Natural killer cell (primary cell): Measurements from ENCODE around the gene CD8B. TPM values are rescaled to one million over a fixed set of nuclear protein-coding genes. Genes with fewer than 3 reads are reported as not detected.

Experiments
- ATAC-seq, 3 donors: fragments of 150-1000 bp in 2 of 3; fragments of 200-7000 bp in 1 of 3; cut with Tn5 transposase; 1 replicate in 1 of 3; 2 replicates in 2 of 3; pipeline ENCODE4 v1.10.0; 2021; ENCODE audit warnings: mild to moderate bottlenecking in 2 of 3, moderate library complexity in 2 of 3
- DNase-seq, 2 donors: peaks; one replicate each; pipeline versions ENCODE4 v3.0.0 to v3.0.0-alpha.2; 2013 to 2021; ENCODE audit warnings: mixed read lengths in 1 of 2
- H3K27ac ChIP-seq: one replicate; pipeline ENCODE4 v1.5.1; 2013; ENCODE audit warnings: mild to moderate bottlenecking, low read length
- H3K27me3 ChIP-seq: one replicate; pipeline ENCODE4 v1.6.1; 2013; ENCODE audit warnings: low read length; ENCODE audit not compliant: control insufficient read depth, insufficient read depth
- H3K36me3 ChIP-seq: one replicate; pipeline ENCODE4 v1.6.1; 2013; ENCODE audit warnings: low read length; ENCODE audit not compliant: control insufficient read depth, insufficient read depth
- H3K4me1 ChIP-seq: one replicate; pipeline ENCODE4 v1.6.1; 2013; ENCODE audit warnings: low read length; ENCODE audit not compliant: control insufficient read depth, insufficient read depth
- H3K4me3 ChIP-seq: one replicate; pipeline ENCODE4 v1.5.1; 2013; ENCODE audit warnings: low read length
- H3K9me3 ChIP-seq: one replicate; pipeline ENCODE4 v1.6.1; 2013; ENCODE audit warnings: low read length; ENCODE audit not compliant: control insufficient read depth, insufficient read depth
- H3K27ac Mint-ChIP-seq, 2 donors: one replicate each; pipeline ENCODE4 v1.8.0; 2022; ENCODE audit warnings: mild to moderate bottlenecking in 2 of 2, mixed read lengths in 2 of 2, moderate library complexity in 1 of 2
- H3K27me3 Mint-ChIP-seq, 2 donors: one replicate each; pipeline ENCODE4 v1.8.0; 2022; ENCODE audit warnings: low read depth in 2 of 2, mixed read lengths in 2 of 2
- H3K36me3 Mint-ChIP-seq: one replicate; pipeline ENCODE4 v1.8.0; 2022; ENCODE audit warnings: mixed read lengths
- H3K4me1 Mint-ChIP-seq, 2 donors: one replicate each; pipeline ENCODE4 v1.8.0; 2022; ENCODE audit warnings: mixed read lengths in 2 of 2
- H3K4me3 Mint-ChIP-seq: one replicate; pipeline ENCODE4 v1.8.0; 2022; ENCODE audit warnings: mild to moderate bottlenecking, moderate library complexity, mixed read lengths
- H3K9me3 Mint-ChIP-seq, 2 donors: one replicate each; pipeline ENCODE4 v1.8.0; 2022; ENCODE audit warnings: mixed read lengths in 2 of 2
- CTCF ChIP-seq: fragments of 200-600 bp; IDR thresholded peaks from one replicate; pipeline ENCODE4 v1.8.0; 2022; ENCODE audit warnings: antibody characterized with exemption
- WGBS: methylation state at CpG from one replicate; pipeline ENCODE4 v1.1.7; 2013; ENCODE audit warnings: missing lambda C conversion rate; ENCODE audit not compliant: insufficient coverage; 5-methylcytosine and 5-hydroxymethylcytosine counted together
- intact Hi-C: fragments of 100-400 bp; cut with micrococcal nuclease; formaldehyde crosslinking; loops from one replicate; pipeline ENCODE4 v1.14.2; 2022
- total RNA-seq, 4 donors: library from RNA; stranded (reverse); fragments of 120-200 nt in 1 of 4; gene quantifications; one replicate each; pipeline versions ENCODE4 v1.2.3 to v1.2.4, GENCODE V29; 2013 to 2022

CD8B gene
- total RNA-seq, 3 donors from 2014 or later (not counting 1 experiment from before 2014, with no cell fraction given) = 1.9 to 22.7 (median 6.0) TPM

GRCh38 chr2:86808315-86809161, 53.1 kb downstream of the CD8B start:
- 21% methylated on average over 36 of the region's 36 CpGs for WGBS
- no peaks in the 10 kb centered on the region for H3K9me3 Mint-ChIP-seq
- H3K27me3 ChIP-seq = peaks cover 15% of the 10 kb centered on the region
- H3K4me3 Mint-ChIP-seq = peak overlapping the region; percentile 96
- peak; percentile 86 to 94 (median 88) for ATAC-seq
- peak; percentile 90 to 95 for DNase-seq
- H3K27ac ChIP-seq = peak overlapping the region; percentile 65
- H3K4me1 Mint-ChIP-seq = peaks cover 26 to 37% of the 10 kb centered on the region in 2 donors
- H3K27ac Mint-ChIP-seq = peak overlapping the region; percentile 86 to 89
- TF ChIP-seq CTCF = peak; percentile 94
- peak overlapping the region; percentile 50 for H3K4me3 ChIP-seq
- intact Hi-C loops = loop anchor here (1.0 kb wide), 3 partner anchors 17 to 44 kb away; no protein-coding TSS in a partner anchor
- H3K4me1 ChIP-seq = peaks cover 39% of the 10 kb centered on the region
- H3K27me3 Mint-ChIP-seq = peaks cover 0 to 41% of the 10 kb centered on the region in 2 donors
- no peaks in the 10 kb centered on the region for H3K9me3 ChIP-seq
- no peaks in the 10 kb centered on the region for H3K36me3 Mint-ChIP-seq
- no peaks in the 10 kb centered on the region for H3K36me3 ChIP-seq

GRCh38 chr2:86807468-86808275, 54.0 kb downstream of the CD8B start:
- Mint-ChIP-seq H3K27me3 (peaks cover 0 to 37% of the 10 kb centered on the region in 2 donors), H3K4me1 (peaks cover 26 to 37% of the 10 kb centered on the region in 2 donors), H3K9me3 (no peaks in the 10 kb centered on the region), H3K36me3 (no peaks in the 10 kb centered on the region), H3K4me3 (peak overlapping the region; percentile 96), H3K27ac (peak overlapping the region; percentile 86 to 89)
- H3K4me1 ChIP-seq = peaks cover 39% of the 10 kb centered on the region
- H3K4me3 ChIP-seq = peak overlapping the region; percentile 50
- intact Hi-C loops = loop anchor here (1.0 kb wide), 3 partner anchors 16 to 43 kb away; no protein-coding TSS in a partner anchor
- no peaks in the 10 kb centered on the region for H3K36me3 ChIP-seq
- WGBS = 1% methylated on average over 51 of the region's 51 CpGs
- peak; percentile 46 to 63 (median 48) for ATAC-seq
- no peak for TF ChIP-seq CTCF
- peak overlapping the region; percentile 65 for H3K27ac ChIP-seq
- peak; percentile 35 to 83 for DNase-seq
- peaks cover 15% of the 10 kb centered on the region for H3K27me3 ChIP-seq
- H3K9me3 ChIP-seq = no peaks in the 10 kb centered on the region

- H3K27ac Mint-ChIP-seq = peak overlapping the region; percentile 86 to 89
- peak overlapping the region; percentile 65 for H3K27ac ChIP-seq
- peaks cover 15% of the 10 kb centered on the region for H3K27me3 ChIP-seq
- intact Hi-C loops = no loop called here
- H3K4me3 ChIP-seq = peak overlapping the region; percentile 50
- TF ChIP-seq CTCF = no peak
- H3K9me3 ChIP-seq = no peaks in the 10 kb centered on the region
- no peaks in the 10 kb centered on the region for H3K36me3 Mint-ChIP-seq
- WGBS = 35% methylated on average over 11 of the region's 11 CpGs
- DNase-seq = no peak
- no peak for ATAC-seq
- no peaks in the 10 kb centered on the region for H3K9me3 Mint-ChIP-seq
- H3K4me3 Mint-ChIP-seq = peak overlapping the region; percentile 96
- H3K27me3 Mint-ChIP-seq = peaks cover 0 to 33% of the 10 kb centered on the region in 2 donors
- H3K4me1 Mint-ChIP-seq = peaks cover 26 to 37% of the 10 kb centered on the region in 2 donors
- no peaks in the 10 kb centered on the region for H3K36me3 ChIP-seq
- H3K4me1 ChIP-seq = peaks cover 39% of the 10 kb centered on the region
Observed at GRCh38 chr2:86807133-86807467, 54.6 kb downstream of the CD8B start.
